Endothelial cell of umbilical vein (primary cell): ENCODE measurements around the gene CRACR2B. TPM values are rescaled to one million over a fixed set of nuclear protein-coding genes. Genes with fewer than 3 reads are reported as not detected.

Experiments used
- BruUV-seq: library from RNA; stranded (reverse); fragments of 400-500 nt; replicated peaks from 2 replicates; lab custom pipeline; 2021; lab: Mats Ljungman, UMichigan
- CTCF ChIA-PET: fragments of 300-600, 350-600 bp; sonication (Branson Sonifier 250); formaldehyde crosslinking; loops from one replicate; lab custom pipeline; 2021; ENCODE audit warnings: antibody characterized with exemption, inconsistent platforms; lab: Charles Lee
- POLR2A ChIA-PET: fragments of 300-600, 350-600 bp; sonication (Branson Sonifier 250); formaldehyde crosslinking; loops from one replicate; lab custom pipeline; 2021; ENCODE audit warnings: antibody characterized with exemption, inconsistent platforms; lab: Charles Lee
- DNase-seq: peaks from one replicate; pipeline ENCODE4 v3.0.0-alpha.2; 2011; ENCODE audit warnings: low read depth, low spot score
- FAIRE-seq: peaks from 2 replicates; lab custom pipeline; 2011; peaks lifted over from hg19 to GRCh38; lab: Jason Lieb, UNC
- H2AFZ ChIP-seq: 2 replicates; pipeline ENCODE4 v1.6.0; 2012; ENCODE audit warnings: low read depth, low read length, control low read depth, inconsistent platforms
- H3K27ac ChIP-seq: 2 replicates; pipeline ENCODE4 v1.5.1; 2011; ENCODE audit warnings: low read depth, mild to moderate bottlenecking, control low read depth, low read length, moderate library complexity; ENCODE audit not compliant: insufficient read depth
- H3K27me3 ChIP-seq, 2 experiments: 2 replicates each; pipeline versions ENCODE4 v1.6.0 to v1.6.1; 2011; ENCODE audit warnings: low read length in 2 of 2, mixed read lengths in 1 of 2; ENCODE audit not compliant: control insufficient read depth in 2 of 2, insufficient read depth in 2 of 2
- H3K36me3 ChIP-seq, 2 experiments: 2 replicates in 1 of 2; 3 replicates in 1 of 2; pipeline ENCODE4 v1.5.1; 2011; ENCODE audit warnings: low read length in 2 of 2, mild to moderate bottlenecking in 1 of 2, moderate library complexity in 1 of 2; ENCODE audit not compliant: control insufficient read depth in 2 of 2, insufficient read depth in 2 of 2; ENCODE audit errors: extremely low read depth in 1 of 2
- H3K4me1 ChIP-seq: 3 replicates; pipeline ENCODE4 v1.5.1; 2011; ENCODE audit warnings: mild to moderate bottlenecking, low read length; ENCODE audit not compliant: control insufficient read depth, insufficient read depth; ENCODE audit errors: extremely low read depth
- H3K4me2 ChIP-seq: 2 replicates; pipeline ENCODE4 v1.6.1; 2011; ENCODE audit warnings: low read length, control low read depth, mixed read lengths; ENCODE audit not compliant: insufficient read depth
- H3K4me3 ChIP-seq, 3 experiments: fragments of 200-600 bp in 1 of 3; sonication (generic), shearing (Covaris generic) in 1 of 3; replicated peaks in 1 of 3; 2 replicates each; pipeline ENCODE4 v1.5.1; 2011 to 2016; ENCODE audit warnings: control low read depth in 3 of 3, low read length in 3 of 3, mild to moderate bottlenecking in 2 of 3, inconsistent platforms in 1 of 3, low read depth in 1 of 3, moderate library complexity in 1 of 3; ENCODE audit not compliant: insufficient read depth in 1 of 3
- H3K79me2 ChIP-seq: 2 replicates; pipeline ENCODE4 v1.6.0; 2012; ENCODE audit warnings: low read length, inconsistent platforms; ENCODE audit not compliant: control insufficient read depth, insufficient read depth
- H3K9ac ChIP-seq: replicated peaks from 2 replicates; pipeline ENCODE3; 2011; ENCODE audit warnings: low read length, control low read depth; ENCODE audit not compliant: insufficient read depth; ENCODE audit errors: extremely low read depth
- H3K9me1 ChIP-seq: replicated peaks from 3 replicates; pipeline ENCODE4 v1.6.0; 2011; ENCODE audit warnings: mild to moderate bottlenecking, low read length; ENCODE audit not compliant: control insufficient read depth, insufficient read depth; ENCODE audit errors: extremely low read depth
- H3K9me3 ChIP-seq: replicated peaks from 2 replicates; pipeline ENCODE4 v1.5.1; 2012; ENCODE audit warnings: low read length, inconsistent platforms; ENCODE audit not compliant: control insufficient read depth, insufficient read depth
- H4K20me1 ChIP-seq: replicated peaks from 2 replicates; pipeline ENCODE3; 2011; ENCODE audit warnings: mild to moderate bottlenecking, low read length; ENCODE audit not compliant: control insufficient read depth, insufficient read depth; ENCODE audit errors: extremely low read depth
- CTCF ChIP-seq, 2 donors: IDR thresholded peaks; 1 replicate in 1 of 2; 2 replicates in 1 of 2; pipeline ENCODE4 v1.5.1; 2011; ENCODE audit warnings: low read length in 2 of 2, mild to moderate bottlenecking in 2 of 2, moderate library complexity in 2 of 2, control low read depth in 1 of 2, inconsistent platforms in 1 of 2, low read depth in 1 of 2; ENCODE audit not compliant: insufficient read depth in 1 of 2; ENCODE audit errors: extremely low read depth in 1 of 2
- EZH2 ChIP-seq: IDR thresholded peaks from 2 replicates; pipeline ENCODE4 v1.6.1; 2012; ENCODE audit warnings: borderline replicate concordance, low read depth, mild to moderate bottlenecking, moderate library complexity, low read length, inconsistent platforms; ENCODE audit not compliant: severe bottlenecking
- FOS ChIP-seq: IDR thresholded peaks from 2 replicates; pipeline ENCODE4 v1.6.1; 2011; ENCODE audit warnings: mild to moderate bottlenecking, low read length, moderate library complexity, borderline replicate concordance; ENCODE audit not compliant: insufficient read depth
- GATA2 ChIP-seq: IDR thresholded peaks from 2 replicates; pipeline ENCODE4 v1.7.0; 2011; ENCODE audit warnings: low read depth, mild to moderate bottlenecking, moderate library complexity, mixed read lengths, low read length; ENCODE audit not compliant: insufficient read length, insufficient read depth
- JUN ChIP-seq: IDR thresholded peaks from 2 replicates; pipeline ENCODE4 v1.6.1; 2011; ENCODE audit warnings: borderline replicate concordance, low read depth; ENCODE audit not compliant: insufficient read length, insufficient read depth
- MAX ChIP-seq: IDR thresholded peaks from 2 replicates; pipeline ENCODE4 v1.6.1; 2011; ENCODE audit not compliant: insufficient read depth, insufficient read length
- MYC ChIP-seq: IDR thresholded peaks from one replicate; pipeline ENCODE4 v1.6.1; 2011; ENCODE audit warnings: mild to moderate bottlenecking, low read depth, low read length
- POLR2A ChIP-seq: IDR thresholded peaks from 2 replicates; pipeline ENCODE4 v1.6.1; 2012; ENCODE audit warnings: low read depth, mild to moderate bottlenecking, control low read depth, low read length
- POLR2AphosphoS5 ChIP-seq: IDR thresholded peaks from 2 replicates; pipeline ENCODE4 v1.6.1; 2012; ENCODE audit warnings: low read depth, mild to moderate bottlenecking, control low read depth, low read length, moderate library complexity; ENCODE audit not compliant: insufficient read depth
- dilution Hi-C: fragments of 300-500 bp; cut with MboI; formaldehyde crosslinking; loops from one replicate; pipeline ENCODE4 v1.15.0; 2019; ENCODE audit warnings: low sequenced_read_pairs; ENCODE audit not compliant: extremely low pct_ligation_motif_present
- intact Hi-C: fragments of 100-400 bp; cut with micrococcal nuclease; formaldehyde crosslinking; loops from one replicate; pipeline ENCODE4 v1.10.0; 2022
- polyA plus RNA-seq, 4 experiments: library from polyadenylated mRNA; depleted of rRNA in 3 of 4; stranded (reverse) in 3 of 4; unstranded in 1 of 4; fragments of >200 nt; gene quantifications; 2 replicates each; pipeline versions ENCODE4 v1.2.1 to v1.2.3, GENCODE V29; 2011 to 2012; ENCODE audit warnings: missing spikeins in 1 of 4
- total RNA-seq: library from RNA; stranded (reverse); gene quantifications from 2 replicates; pipeline ENCODE4 v1.2.3, GENCODE V29; 2021

Gene CRACR2B
- total and polyA plus RNA-seq, 2 donors (not counting 3 experiments of a cell fraction or from before 2014, with no cell fraction given): 8.4 to 9.3 TPM

DNA sequence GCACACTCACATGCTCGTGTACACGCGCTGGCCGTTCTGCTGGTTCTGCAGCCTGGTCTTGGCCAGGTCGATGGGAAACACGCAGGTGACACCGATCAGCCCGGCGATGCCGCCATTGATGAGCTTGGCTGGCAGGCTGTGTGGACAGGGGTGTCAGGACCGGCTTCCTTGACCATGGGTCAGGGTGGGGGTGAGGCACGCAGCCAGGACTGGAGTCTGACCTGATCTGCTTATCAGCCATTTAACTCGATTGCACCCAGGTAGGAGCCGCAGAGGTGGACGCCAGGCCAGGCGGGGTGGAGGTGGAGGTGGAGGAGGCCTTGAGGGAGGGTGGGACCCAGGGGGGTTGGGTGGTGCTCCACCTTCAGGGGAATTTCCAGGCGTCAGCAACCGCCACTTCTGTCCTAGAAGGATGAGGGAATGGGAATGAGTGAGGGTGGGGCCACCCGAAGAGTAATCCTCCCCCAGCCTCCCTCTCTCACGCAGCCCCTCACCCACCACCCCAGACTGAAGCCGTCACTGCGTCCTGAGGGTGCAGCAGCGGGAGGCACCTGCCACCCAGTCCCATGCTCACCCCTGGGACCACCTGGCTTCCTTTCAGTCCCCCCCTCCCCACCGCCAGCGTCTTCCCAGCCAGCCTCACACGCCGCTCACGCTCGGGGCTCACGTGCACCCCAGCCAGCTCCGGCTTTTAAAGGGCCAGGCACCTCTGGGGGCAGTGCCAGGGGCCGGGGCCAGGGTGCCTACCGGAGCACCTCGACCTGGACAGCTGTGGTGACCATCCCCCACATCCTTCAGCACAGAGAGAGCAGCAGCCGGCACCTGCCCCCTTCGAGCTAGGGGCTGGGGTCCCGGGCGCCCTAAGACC is 32.7 kb upstream of the CRACR2B start:
- FAIRE-seq (no peak), DNase-seq (no peak)
- Histone ChIP-seq H3K9me3 (no peaks in the 10 kb centered on the region), H3K4me3 (no peak overlapping the region), H3K36me3 (peaks cover 0 to 5% of the 10 kb centered on the region in 2 experiments), H3K9ac (no peak overlapping the region), H3K27ac (no peak overlapping the region), H3K27me3 (no peaks in the 10 kb centered on the region), H2AFZ (no peak overlapping the region), H3K79me2 (peaks cover 11% of the 10 kb centered on the region), H3K9me1 (no peaks in the 10 kb centered on the region), H4K20me1 (no peaks in the 10 kb centered on the region), H3K4me1 (peaks cover 14% of the 10 kb centered on the region), H3K4me2 (no peak overlapping the region)
- ChIA-PET CTCF (interaction anchor here (2.0 kb wide), 1 partner anchor 11 kb away, joined by 9 read pairs; no protein-coding TSS in a partner anchor), POLR2A (no interaction called here)
- intact Hi-C loops: no loop called here
- no peak for TF ChIP-seq GATA2
- TF ChIP-seq MAX: no peak
- TF ChIP-seq JUN: no peak
- no peak for TF ChIP-seq POLR2AphosphoS5
- no peak for TF ChIP-seq POLR2A
- no peak for TF ChIP-seq CTCF (IDR thresholded peaks at IDR 0.05; ENCODE audit: extremely low read depth in 1 of 2, insufficient read depth in 1 of 2, low read depth in 1 of 2, low read length in 2 of 2)
- no peak for TF ChIP-seq MYC
- TF ChIP-seq EZH2: no peak
- no peak for TF ChIP-seq FOS
- BruUV-seq: no TSS peak
- dilution Hi-C loops: no loop called here
